ENCODE results near the gene ZNF474.

ZNF474 gene

GRCh38 chr5:122173474-122174415, 44.4 kb downstream of the ZNF474 start:
- Histone ChIP-seq H3K4me3 (ENCODE audit: low read depth in 1 of 2, low read length in 2 of 2) (no peak overlapping the region), H3K36me3 (ENCODE audit: insufficient read depth, low read length) (no peaks in the 10 kb centered on the region), H3K4me1 (ENCODE audit: insufficient read depth, low read length) (no peaks in the 10 kb centered on the region), H3K27ac (ENCODE audit: low read depth, low read length) (no peak overlapping the region), H3K27me3 (ENCODE audit: control insufficient read depth in 1 of 2, insufficient read depth in 2 of 2, low read length in 2 of 2) (no peaks in the 10 kb centered on the region), H3K9ac (ENCODE audit: low read length) (no peak overlapping the region), H3K9me3 (ENCODE audit: low read length) (no peaks in the 10 kb centered on the region)

- no peak overlapping the region for H3K4me3 ChIP-seq (ENCODE audit: low read depth in 1 of 2, low read length in 2 of 2)
- no peaks in the 10 kb centered on the region for H3K36me3 ChIP-seq (ENCODE audit: insufficient read depth, low read length)
- no peak overlapping the region for H3K9ac ChIP-seq (ENCODE audit: low read length)
- no peak overlapping the region for H3K27ac ChIP-seq (ENCODE audit: low read depth, low read length)
- no peaks in the 10 kb centered on the region for H3K9me3 ChIP-seq (ENCODE audit: low read length)
- H3K4me1 ChIP-seq (ENCODE audit: insufficient read depth, low read length) = no peaks in the 10 kb centered on the region
- H3K27me3 ChIP-seq (ENCODE audit: control insufficient read depth in 1 of 2, insufficient read depth in 2 of 2, low read length in 2 of 2) = no peaks in the 10 kb centered on the region
Observed at GRCh38 chr5:122175091-122175490, 45.7 kb downstream of the ZNF474 start.

- H3K4me3 ChIP-seq (ENCODE audit: low read depth in 1 of 2, low read length in 2 of 2) = no peak overlapping the region
- H3K27ac ChIP-seq (ENCODE audit: low read depth, low read length) = no peak overlapping the region
- H3K9me3 ChIP-seq (ENCODE audit: low read length) = no peaks in the 10 kb centered on the region
- H3K36me3 ChIP-seq (ENCODE audit: insufficient read depth, low read length) = no peaks in the 10 kb centered on the region
- no peaks in the 10 kb centered on the region for H3K27me3 ChIP-seq (ENCODE audit: control insufficient read depth in 1 of 2, insufficient read depth in 2 of 2, low read length in 2 of 2)
- no peaks in the 10 kb centered on the region for H3K4me1 ChIP-seq (ENCODE audit: insufficient read depth, low read length)
- H3K9ac ChIP-seq (ENCODE audit: low read length) = no peak overlapping the region
Observed at GRCh38 chr5:122175852-122176251, 46.5 kb downstream of the ZNF474 start.

- H3K9me3 ChIP-seq (ENCODE audit: low read length) = no peaks in the 10 kb centered on the region
- H3K4me1 ChIP-seq (ENCODE audit: insufficient read depth, low read length) = peaks cover 3% of the 10 kb centered on the region
- H3K27ac ChIP-seq (ENCODE audit: low read depth, low read length) = no peak overlapping the region
- no peaks in the 10 kb centered on the region for H3K27me3 ChIP-seq (ENCODE audit: control insufficient read depth in 1 of 2, insufficient read depth in 2 of 2, low read length in 2 of 2)
- no peak overlapping the region for H3K4me3 ChIP-seq (ENCODE audit: low read depth in 1 of 2, low read length in 2 of 2)
- H3K9ac ChIP-seq (ENCODE audit: low read length) = no peak overlapping the region
- no peaks in the 10 kb centered on the region for H3K36me3 ChIP-seq (ENCODE audit: insufficient read depth, low read length)
Observed at GRCh38 chr5:122177161-122177560, 47.8 kb downstream of the ZNF474 start.

- Histone ChIP-seq H3K9ac (ENCODE audit: low read length) (no peak overlapping the region), H3K9me3 (ENCODE audit: low read length) (no peaks in the 10 kb centered on the region), H3K27me3 (ENCODE audit: control insufficient read depth in 1 of 2, insufficient read depth in 2 of 2, low read length in 2 of 2) (no peaks in the 10 kb centered on the region), H3K27ac (ENCODE audit: low read depth, low read length) (no peak overlapping the region), H3K4me1 (ENCODE audit: insufficient read depth, low read length) (peaks cover 22% of the 10 kb centered on the region), H3K4me3 (ENCODE audit: low read depth in 1 of 2, low read length in 2 of 2) (no peak overlapping the region), H3K36me3 (ENCODE audit: insufficient read depth, low read length) (no peaks in the 10 kb centered on the region)
Observed at GRCh38 chr5:122179701-122180100, 50.4 kb downstream of the ZNF474 start.

- Histone ChIP-seq H3K4me1 (ENCODE audit: insufficient read depth, low read length) (peaks cover 22% of the 10 kb centered on the region), H3K27ac (ENCODE audit: low read depth, low read length) (no peak overlapping the region), H3K4me3 (ENCODE audit: low read depth in 1 of 2, low read length in 2 of 2) (no peak overlapping the region), H3K9me3 (ENCODE audit: low read length) (no peaks in the 10 kb centered on the region), H3K27me3 (ENCODE audit: control insufficient read depth in 1 of 2, insufficient read depth in 2 of 2, low read length in 2 of 2) (no peaks in the 10 kb centered on the region), H3K36me3 (ENCODE audit: insufficient read depth, low read length) (no peaks in the 10 kb centered on the region), H3K9ac (ENCODE audit: low read length) (no peak overlapping the region)
Observed at GRCh38 chr5:122180146-122180712, 50.9 kb downstream of the ZNF474 start.

GRCh38 chr5:122180863-122181548, 51.7 kb downstream of the ZNF474 start:
- Histone ChIP-seq H3K36me3 (ENCODE audit: insufficient read depth, low read length) (no peaks in the 10 kb centered on the region), H3K9me3 (ENCODE audit: low read length) (no peaks in the 10 kb centered on the region), H3K27me3 (ENCODE audit: control insufficient read depth in 1 of 2, insufficient read depth in 2 of 2, low read length in 2 of 2) (no peaks in the 10 kb centered on the region), H3K4me1 (ENCODE audit: insufficient read depth, low read length) (peaks cover 22% of the 10 kb centered on the region), H3K9ac (ENCODE audit: low read length) (no peak overlapping the region), H3K27ac (ENCODE audit: low read depth, low read length) (no peak overlapping the region), H3K4me3 (ENCODE audit: low read depth in 1 of 2, low read length in 2 of 2) (no peak overlapping the region)

- H3K9ac ChIP-seq (ENCODE audit: low read length) = no peak overlapping the region
- H3K9me3 ChIP-seq (ENCODE audit: low read length) = no peaks in the 10 kb centered on the region
- no peaks in the 10 kb centered on the region for H3K27me3 ChIP-seq (ENCODE audit: control insufficient read depth in 1 of 2, insufficient read depth in 2 of 2, low read length in 2 of 2)
- H3K27ac ChIP-seq (ENCODE audit: low read depth, low read length) = no peak overlapping the region
- H3K4me3 ChIP-seq (ENCODE audit: low read depth in 1 of 2, low read length in 2 of 2) = no peak overlapping the region
- H3K4me1 ChIP-seq (ENCODE audit: insufficient read depth, low read length) = peaks cover 22% of the 10 kb centered on the region
- no peaks in the 10 kb centered on the region for H3K36me3 ChIP-seq (ENCODE audit: insufficient read depth, low read length)
Observed at GRCh38 chr5:122181863-122182262, 52.5 kb downstream of the ZNF474 start.

GRCh38 chr5:122182491-122182921, 53.2 kb downstream of the ZNF474 start:
- H3K4me1 ChIP-seq (ENCODE audit: insufficient read depth, low read length) = peaks cover 22% of the 10 kb centered on the region
- no peaks in the 10 kb centered on the region for H3K36me3 ChIP-seq (ENCODE audit: insufficient read depth, low read length)
- H3K9me3 ChIP-seq (ENCODE audit: low read length) = no peaks in the 10 kb centered on the region
- H3K9ac ChIP-seq (ENCODE audit: low read length) = no peak overlapping the region
- H3K4me3 ChIP-seq (ENCODE audit: low read depth in 1 of 2, low read length in 2 of 2) = no peak overlapping the region
- H3K27me3 ChIP-seq (ENCODE audit: control insufficient read depth in 1 of 2, insufficient read depth in 2 of 2, low read length in 2 of 2) = no peaks in the 10 kb centered on the region
- no peak overlapping the region for H3K27ac ChIP-seq (ENCODE audit: low read depth, low read length)

- no peaks in the 10 kb centered on the region for H3K27me3 ChIP-seq (ENCODE audit: control insufficient read depth in 1 of 2, insufficient read depth in 2 of 2, low read length in 2 of 2)
- no peak overlapping the region for H3K4me3 ChIP-seq (ENCODE audit: low read depth in 1 of 2, low read length in 2 of 2)
- H3K9ac ChIP-seq (ENCODE audit: low read length) = no peak overlapping the region
- no peaks in the 10 kb centered on the region for H3K9me3 ChIP-seq (ENCODE audit: low read length)
- peaks cover 22% of the 10 kb centered on the region for H3K4me1 ChIP-seq (ENCODE audit: insufficient read depth, low read length)
- no peak overlapping the region for H3K27ac ChIP-seq (ENCODE audit: low read depth, low read length)
- H3K36me3 ChIP-seq (ENCODE audit: insufficient read depth, low read length) = no peaks in the 10 kb centered on the region
Observed at GRCh38 chr5:122183098-122183787, 53.9 kb downstream of the ZNF474 start.

- Histone ChIP-seq H3K27me3 (ENCODE audit: control insufficient read depth in 1 of 2, insufficient read depth in 2 of 2, low read length in 2 of 2) (no peaks in the 10 kb centered on the region), H3K9ac (ENCODE audit: low read length) (no peak overlapping the region), H3K9me3 (ENCODE audit: low read length) (no peaks in the 10 kb centered on the region), H3K4me1 (ENCODE audit: insufficient read depth, low read length) (peaks cover 22% of the 10 kb centered on the region), H3K27ac (ENCODE audit: low read depth, low read length) (no peak overlapping the region), H3K36me3 (ENCODE audit: insufficient read depth, low read length) (no peaks in the 10 kb centered on the region), H3K4me3 (ENCODE audit: low read depth in 1 of 2, low read length in 2 of 2) (no peak overlapping the region)
Observed at GRCh38 chr5:122183788-122184170, 54.4 kb downstream of the ZNF474 start.

All from muscle layer of colon (tissue), 2 donors.